ENCODE measurements around the gene CLEC16A.

CLEC16A gene

DNA sequence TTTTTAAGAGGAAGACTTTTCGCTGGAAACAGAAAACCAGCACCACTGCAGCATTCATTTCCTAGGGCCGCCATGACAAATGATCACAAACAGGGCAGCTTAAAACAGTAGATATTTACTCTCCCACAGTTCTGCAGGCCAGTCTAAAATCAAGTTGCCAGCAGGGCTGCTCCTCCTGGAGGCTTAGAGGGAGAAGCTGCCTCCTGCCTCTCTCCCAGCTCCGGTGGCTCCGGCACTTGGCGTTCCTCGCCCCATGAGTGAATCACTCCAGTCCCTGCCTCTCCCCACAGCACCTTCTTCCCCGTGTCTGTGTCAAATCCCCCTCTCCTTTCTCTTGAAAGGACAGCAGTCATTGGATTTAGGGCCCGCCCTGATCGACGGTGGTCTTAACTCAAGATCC is 239.6 kb downstream of the CLEC16A start:
- DNase-seq, result no peak

- no peak for DNase-seq
Measured at GRCh38 chr16:11187522-11188023, 243.2 kb downstream of the CLEC16A start.

GRCh38 chr16:11188801-11189740 is 244.7 kb downstream of the CLEC16A start:
- no peak for DNase-seq

GRCh38 chr16:11190588-11191560 is 246.5 kb downstream of the CLEC16A start:
- no peak for DNase-seq

- DNase-seq, result no peak
Measured at GRCh38 chr16:11191665-11192064, 247.3 kb downstream of the CLEC16A start.

DNA sequence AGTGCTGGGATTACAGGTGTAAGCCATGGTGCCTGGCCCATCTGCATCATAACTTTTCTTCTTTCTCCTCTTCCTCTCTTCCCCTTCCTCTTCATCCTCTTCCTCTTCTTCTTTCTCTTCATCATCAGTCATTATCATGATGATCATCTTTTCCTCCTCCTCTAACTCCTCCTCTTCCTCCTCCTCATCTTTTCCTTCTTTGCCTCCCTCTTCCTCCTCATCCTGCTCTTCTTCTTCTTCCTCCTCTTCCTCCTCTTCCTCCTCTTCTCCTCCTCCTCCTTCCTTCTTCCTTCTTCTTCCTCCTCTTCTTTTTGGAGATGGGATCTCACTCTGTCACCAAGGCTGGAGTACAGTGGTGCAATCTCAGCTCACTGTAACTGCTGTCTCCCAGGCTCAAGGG is 249.1 kb downstream of the CLEC16A start:
- DNase-seq, result no peak

GRCh38 chr16:11194913-11195312 is 250.5 kb downstream of the CLEC16A start:
- DNase-seq, result no peak

DNA sequence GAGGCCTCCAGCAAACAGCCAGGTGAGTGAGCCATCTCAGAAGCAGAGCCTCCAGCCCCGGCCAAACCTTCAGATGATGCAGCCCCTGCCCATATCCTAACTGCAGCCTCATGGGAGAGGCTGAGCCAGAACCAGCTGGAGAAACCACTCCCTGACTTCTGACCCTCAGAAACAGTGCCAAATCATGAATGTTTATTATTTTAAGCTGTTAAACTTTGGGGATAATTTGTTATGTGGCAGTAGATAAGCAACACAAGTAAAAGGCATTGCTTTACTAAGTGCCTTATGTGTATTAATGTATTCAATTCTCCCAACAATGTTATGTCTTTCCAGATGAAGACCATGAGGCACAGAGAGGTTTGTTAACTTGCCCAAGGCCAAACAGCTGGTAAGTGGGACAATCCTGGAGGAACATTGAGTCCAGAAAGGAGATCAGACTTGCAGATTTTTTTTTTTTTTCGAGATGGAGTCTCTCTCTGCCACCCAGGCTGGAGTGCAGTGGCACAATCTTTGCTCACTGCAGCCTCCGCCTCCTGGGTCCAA is 252.0 kb downstream of the CLEC16A start:
- DNase-seq, result no peak

DNA sequence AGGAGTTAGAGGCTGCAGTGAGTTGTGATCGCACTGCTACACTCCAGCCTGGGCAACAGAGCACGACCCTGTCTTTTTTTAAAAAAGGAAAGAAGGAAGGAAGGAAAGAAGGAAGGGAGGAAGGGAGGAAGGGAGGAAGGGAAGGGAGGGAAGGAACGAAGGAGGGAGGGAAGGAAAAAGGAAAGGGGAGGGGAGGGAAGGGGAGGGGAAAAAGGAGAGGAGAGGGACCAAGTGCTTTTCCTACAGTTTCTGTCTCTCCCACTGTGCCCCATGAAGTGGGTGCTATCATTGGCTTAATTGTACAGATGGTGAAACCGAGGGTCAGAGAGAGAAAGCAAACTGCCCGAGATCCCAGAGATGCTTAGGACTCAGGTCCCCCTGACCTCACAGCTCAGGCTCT is 254.0 kb downstream of the CLEC16A start:
- no peak for DNase-seq

DNA sequence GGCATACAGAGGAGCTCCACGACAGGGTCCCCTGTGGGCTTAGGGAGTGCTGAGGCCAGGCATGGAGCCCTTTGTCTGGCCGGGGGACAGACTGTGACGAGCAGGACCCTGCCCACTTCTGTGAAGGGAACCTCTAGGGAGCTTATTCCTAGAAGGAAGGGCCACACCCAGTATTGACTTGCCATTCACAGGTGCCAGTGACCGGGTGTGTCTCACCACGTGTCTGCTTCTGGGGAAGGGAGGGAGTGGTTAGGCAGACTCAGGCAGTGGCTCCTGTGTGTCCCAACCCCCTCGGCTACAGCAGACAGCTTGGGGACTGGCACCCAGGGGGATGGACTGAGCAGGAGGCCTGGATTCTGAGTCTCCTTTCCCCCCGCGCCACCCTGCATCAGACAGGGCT is 254.5 kb downstream of the CLEC16A start:
- no peak for DNase-seq

DNA sequence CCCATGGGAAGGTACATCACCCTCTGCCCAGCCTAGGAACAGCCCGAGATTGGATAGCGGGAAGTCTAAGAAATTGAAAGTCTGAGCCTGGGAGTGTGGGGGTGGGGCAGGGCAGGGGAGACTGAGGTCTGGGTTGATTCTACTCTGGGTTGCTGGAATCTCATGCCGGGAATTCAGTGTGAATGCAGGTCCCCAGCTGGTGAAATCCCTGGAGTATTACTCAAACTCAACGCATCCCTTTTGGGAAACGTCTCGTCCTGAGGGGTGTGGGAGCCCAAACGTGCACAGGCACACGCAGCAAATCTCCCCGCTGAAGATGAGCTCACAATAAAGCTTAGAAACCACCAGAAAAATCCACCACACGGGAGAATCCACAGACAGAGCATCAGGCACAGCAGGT is 256.2 kb downstream of the CLEC16A start:
- DNase-seq, result no peak

DNA sequence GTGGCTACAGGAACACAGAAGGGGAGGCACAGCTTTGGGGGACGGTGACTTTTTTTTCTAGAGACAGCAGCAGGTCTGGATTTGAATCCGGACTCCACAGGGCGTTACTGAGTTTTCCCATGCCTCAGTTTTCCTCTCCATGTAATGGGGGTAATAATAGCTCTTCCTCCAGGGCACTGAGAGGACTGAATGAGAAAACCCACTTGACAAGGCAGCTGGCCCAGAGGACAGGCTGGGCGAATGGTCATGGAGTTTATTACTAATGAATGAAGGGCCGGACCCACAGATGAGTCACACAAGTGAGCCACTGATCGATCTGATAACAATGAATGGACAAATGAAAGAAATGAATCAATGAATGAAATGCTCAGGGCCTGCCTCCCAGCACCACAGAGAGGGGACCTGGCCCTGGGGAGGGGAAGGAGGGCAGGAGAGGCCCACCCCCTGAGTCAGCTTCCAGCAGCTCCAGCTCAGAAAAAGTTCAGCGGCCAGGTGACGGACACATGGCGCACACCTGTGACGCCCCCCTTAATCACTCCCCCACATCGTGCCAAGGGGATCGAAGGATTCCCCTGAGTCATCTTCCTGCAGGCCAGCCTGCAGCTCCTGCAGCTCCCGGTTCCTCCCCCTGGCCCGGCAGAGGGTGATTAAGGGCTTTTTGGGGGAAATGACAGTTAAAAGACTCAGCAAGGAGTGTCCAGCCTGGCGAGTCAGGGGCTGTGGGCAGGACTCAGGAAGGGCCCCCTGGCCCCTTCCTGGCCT is 257.3 kb downstream of the CLEC16A start:
- no peak for DNase-seq

DNA sequence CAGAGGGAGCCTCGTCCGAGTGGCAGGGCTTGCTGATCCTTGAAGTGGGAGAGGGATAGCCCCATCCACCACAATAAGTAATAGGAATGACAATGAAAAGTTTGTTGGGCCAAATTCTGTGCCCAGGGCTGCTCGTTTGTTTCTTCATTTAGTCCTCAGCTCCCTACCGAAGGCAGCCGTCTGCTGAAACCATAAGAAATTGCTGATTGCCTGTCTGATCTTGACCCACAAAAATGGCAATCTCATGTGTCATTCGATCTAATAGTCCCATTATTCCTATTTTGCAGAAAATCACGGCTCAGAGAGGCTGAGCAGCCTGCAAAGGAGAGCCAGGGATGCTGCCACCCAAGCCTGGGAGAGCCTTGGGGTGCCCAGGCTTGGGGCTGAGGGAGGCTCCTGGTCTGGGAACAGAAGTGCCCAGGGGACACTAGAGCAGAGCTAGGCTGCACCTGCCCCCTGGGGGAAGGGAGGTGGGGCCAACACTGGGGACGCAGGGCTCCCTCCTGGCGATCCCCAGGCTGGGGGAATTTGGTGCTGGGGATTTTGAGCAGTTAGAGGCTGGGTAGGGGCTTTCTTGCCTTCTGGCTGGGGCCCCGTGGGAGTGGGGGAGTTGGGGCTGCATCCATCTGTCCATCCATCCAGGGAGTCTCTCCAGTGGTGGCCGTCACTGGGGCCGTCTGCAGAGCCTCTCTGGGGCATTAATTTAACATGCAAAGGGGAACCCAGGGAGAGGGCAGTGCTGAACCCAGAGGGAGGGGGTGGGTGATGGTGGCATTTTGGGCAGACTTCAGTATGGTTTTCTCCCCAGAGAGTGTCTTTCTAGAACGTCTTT is 258.1 kb downstream of the CLEC16A start:
- no peak for DNase-seq

DNA sequence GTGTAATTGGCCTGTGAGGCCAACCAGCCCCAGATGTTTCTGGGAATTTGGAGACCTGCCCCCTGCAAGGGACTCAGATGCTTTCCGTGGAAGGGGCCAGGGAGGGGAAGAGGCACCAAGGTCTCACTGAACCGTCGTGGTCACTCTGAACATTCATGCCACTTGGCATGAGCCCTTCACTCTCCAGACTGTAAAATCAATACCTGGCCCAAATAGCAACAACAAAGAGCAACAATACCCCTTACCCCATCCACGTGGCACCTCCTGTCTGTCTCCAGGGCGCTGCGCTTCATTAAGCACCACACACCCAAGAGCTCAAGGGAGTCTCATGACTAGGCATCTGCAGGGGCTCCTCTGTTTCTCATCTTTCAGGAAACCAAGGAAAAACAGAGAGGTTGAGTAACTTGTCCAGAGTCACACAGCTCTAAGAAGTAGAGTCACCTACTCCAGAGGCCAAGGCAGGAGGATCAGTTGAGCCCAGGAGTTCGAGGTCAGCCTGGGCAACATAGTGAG is 258.8 kb downstream of the CLEC16A start:
- DNase-seq, result no peak

- DNase-seq, result no peak
Measured at GRCh38 chr16:11204513-11205047, 260.2 kb downstream of the CLEC16A start.

GRCh38 chr16:11205065-11205699 is 260.8 kb downstream of the CLEC16A start:
- DNase-seq, result no peak

DNA sequence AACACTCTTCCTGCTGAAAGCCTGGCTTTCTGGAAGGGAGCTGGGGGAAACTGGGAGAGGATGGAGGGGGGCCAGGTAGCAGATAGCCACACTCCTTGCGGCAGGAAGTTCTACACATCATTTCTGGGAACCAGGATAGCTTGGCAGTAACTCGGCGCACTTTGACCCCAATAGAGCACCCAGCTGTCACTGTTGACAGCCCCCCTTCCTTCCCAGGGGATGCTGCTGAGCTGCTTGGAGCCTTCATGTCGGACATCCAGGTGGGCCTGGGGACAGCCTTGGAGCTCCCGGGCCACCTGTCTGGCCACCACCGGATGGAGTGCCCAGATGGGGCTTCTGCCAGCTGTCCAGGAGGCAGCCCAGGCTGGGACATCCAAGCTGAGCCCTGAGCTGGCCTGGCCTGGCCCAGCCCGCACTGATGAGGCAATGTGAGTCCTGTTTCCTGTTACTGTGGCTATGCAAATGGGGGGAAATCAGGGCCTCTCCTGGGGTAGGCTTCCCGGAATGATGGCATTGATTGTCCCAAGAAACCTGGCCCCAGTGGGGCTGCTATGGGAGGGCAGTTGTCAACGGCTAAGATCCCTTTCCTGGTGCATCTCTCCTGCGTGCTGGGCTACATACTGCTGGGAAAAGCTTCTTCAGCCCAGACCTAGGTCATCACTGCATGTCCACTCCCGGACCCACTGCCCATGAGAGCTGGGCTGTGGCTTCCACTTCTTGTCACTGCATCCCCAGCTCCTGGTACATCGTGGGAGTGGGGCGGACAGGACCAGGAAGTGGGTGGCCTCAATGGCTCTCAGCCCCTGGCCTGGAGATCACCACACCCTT is 261.6 kb downstream of the CLEC16A start:
- DNase-seq, result no peak

GRCh38 chr16:11207646-11208045 is 263.3 kb downstream of the CLEC16A start:
- no peak for DNase-seq

DNA sequence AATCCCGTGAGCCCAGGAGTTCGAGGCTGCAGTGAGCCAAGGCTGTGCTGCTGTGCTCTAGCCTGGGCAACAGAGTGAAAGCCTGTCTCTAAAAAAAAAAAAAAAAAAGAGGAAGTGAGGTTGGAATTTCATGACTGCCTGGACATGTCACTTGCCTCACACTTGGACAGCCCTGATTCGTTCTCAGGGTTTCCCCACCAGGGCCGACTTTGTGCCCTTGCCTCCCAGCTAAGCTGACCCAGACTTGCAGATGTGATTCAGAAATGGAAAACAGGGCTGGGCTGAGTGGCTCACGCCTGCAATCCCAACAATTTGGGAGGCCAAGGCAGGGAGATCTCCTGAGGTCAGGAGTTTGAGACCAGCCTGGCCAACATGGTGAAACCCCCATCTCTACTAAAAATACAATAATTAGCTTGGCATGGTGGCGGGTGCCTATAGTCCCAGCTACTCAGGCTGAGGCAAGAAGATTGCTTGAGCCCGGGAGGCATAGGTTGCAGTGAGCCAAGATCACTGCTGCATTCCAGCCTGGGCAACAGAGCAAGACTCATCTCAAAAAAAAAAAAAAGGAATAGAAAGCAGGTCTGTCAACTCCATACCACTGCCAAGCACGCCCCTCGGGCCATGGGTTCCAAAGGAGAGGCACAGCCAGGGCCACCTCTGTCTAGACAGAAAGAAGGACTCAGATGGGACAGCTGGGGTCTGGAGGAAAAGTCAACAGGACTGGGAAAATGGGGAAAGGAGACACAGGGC is 264.7 kb downstream of the CLEC16A start:
- no peak for DNase-seq
